ENCODE data around the gene NOD2. TPM values are rescaled to one million over a fixed set of nuclear protein-coding genes. Genes with fewer than 3 reads are reported as not detected.

Gene NOD2
- total and polyA plus RNA-seq, 5 experiments from 2014 or later: 0.08 to 0.51 (median 0.41) TPM; not detected in 1

- POLR2A ChIA-PET: interaction anchor here (0.9 kb wide), 1 partner anchor 72 kb away, joined by 3 read pairs; no protein-coding TSS in a partner anchor
- H3K27me3 Mint-ChIP-seq: no peaks in the 10 kb centered on the region
- H3K4me1 Mint-ChIP-seq: peaks cover 14 to 35% (median 29%) of the 10 kb centered on the region in 4 donors
- no peak overlapping the region for H3K4me3 Mint-ChIP-seq
- peak overlapping the region in 1 of 10 donors; percentile 59 for H3K27ac Mint-ChIP-seq
- peaks cover 20 to 83% (median 51%) of the 10 kb centered on the region in 3 donors for H3K36me3 Mint-ChIP-seq
- H3K9me3 Mint-ChIP-seq: peaks cover 0 to 23% (median 9%) of the 10 kb centered on the region in 9 donors
- ATAC-seq (no peak), DNase-seq (no peak)
These were observed 19.7 kb upstream of the NOD2 start for GRCh38 chr16:50673496-50674275.

DNA sequence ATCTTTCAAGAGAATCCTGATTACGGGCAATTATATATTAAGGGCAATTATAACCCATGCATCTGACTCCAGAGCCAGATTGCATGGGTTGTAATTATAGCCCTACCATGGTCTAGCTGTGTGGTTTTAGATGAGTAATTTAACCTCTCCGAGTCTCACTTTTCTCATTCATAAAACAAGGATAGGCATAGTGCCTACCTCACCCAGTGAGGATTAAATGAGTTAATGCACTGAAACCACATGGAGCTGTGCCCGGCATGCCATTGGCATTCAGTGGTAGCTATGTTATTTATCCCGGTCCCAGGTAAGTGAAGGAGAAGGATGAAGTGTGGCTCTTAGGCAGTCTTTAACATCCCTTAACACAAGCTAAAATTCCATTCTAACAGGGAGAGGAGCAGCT lies 18.6 kb upstream of the NOD2 start:
- H3K36me3 Mint-ChIP-seq: peaks cover 20 to 85% (median 54%) of the 10 kb centered on the region in 3 donors
- H3K4me3 Mint-ChIP-seq: no peak overlapping the region
- DNase-seq: no peak
- H3K27me3 Mint-ChIP-seq: no peaks in the 10 kb centered on the region
- no peak for ATAC-seq
- peaks cover 23 to 44% (median 38%) of the 10 kb centered on the region in 4 donors for H3K4me1 Mint-ChIP-seq
- POLR2A ChIA-PET: interaction anchor here (0.7 kb wide), 1 partner anchor 10 kb away, joined by 4 read pairs; no protein-coding TSS in a partner anchor
- peak overlapping the region in 4 of 10 donors; percentile 13 to 48 (median 31) for H3K27ac Mint-ChIP-seq
- peaks cover 0 to 23% (median 9%) of the 10 kb centered on the region in 9 donors for H3K9me3 Mint-ChIP-seq

GRCh38 chr16:50675686-50676610 lies 17.5 kb upstream of the NOD2 start:
- Mint-ChIP-seq H3K9me3 (peaks cover 0 to 23% (median 9%) of the 10 kb centered on the region in 9 donors), H3K36me3 (peaks cover 20 to 78% (median 54%) of the 10 kb centered on the region in 3 donors), H3K27ac (peak overlapping the region in 8 of 10 donors; percentile 28 to 98 (median 66)), H3K27me3 (no peaks in the 10 kb centered on the region), H3K4me1 (peaks cover 26 to 50% (median 45%) of the 10 kb centered on the region in 4 donors), H3K4me3 (no peak overlapping the region)
- DNase-seq: peak in 1 of 10 donors; percentile 37
- POLR2A ChIA-PET: no interaction called here
- no peak for ATAC-seq

- Mint-ChIP-seq H3K27ac (peak overlapping the region; percentile 65 to 98 (median 92)), H3K9me3 (peaks cover 0 to 21% (median 4%) of the 10 kb centered on the region in 9 donors), H3K4me3 (peak overlapping the region in 1 of 10 donors; percentile 6), H3K36me3 (peaks cover 14 to 70% (median 47%) of the 10 kb centered on the region in 3 donors), H3K4me1 (peaks cover 25 to 53% (median 50%) of the 10 kb centered on the region in 4 donors), H3K27me3 (no peaks in the 10 kb centered on the region)
- POLR2A ChIA-PET: interaction anchor here (6.3 kb wide), 1 partner anchor 8 kb away, joined by 51 read pairs; no protein-coding TSS in a partner anchor
- ATAC-seq: no peak
- DNase-seq: no peak
These were observed 16.7 kb upstream of the NOD2 start for GRCh38 chr16:50676684-50677225.

GRCh38 chr16:50677351-50677750 lies 16.1 kb upstream of the NOD2 start:
- POLR2A ChIA-PET: interaction anchor here (1.5 to 6.3 kb wide), 3 partner anchors 9 to 68 kb away, joined by 3 to 51 read pairs (median 10); no protein-coding TSS in a partner anchor
- Mint-ChIP-seq H3K4me1 (peaks cover 26 to 58% (median 56%) of the 10 kb centered on the region in 4 donors), H3K9me3 (peaks cover 0 to 15% (median 3%) of the 10 kb centered on the region in 9 donors), H3K27ac (peak overlapping the region; percentile 80 to 98 (median 92)), H3K36me3 (peaks cover 8 to 65% (median 41%) of the 10 kb centered on the region in 3 donors), H3K27me3 (no peaks in the 10 kb centered on the region), H3K4me3 (peak overlapping the region in 6 of 10 donors; percentile 30 to 60 (median 44))
- DNase-seq: no peak
- no peak for ATAC-seq

- H3K4me1 Mint-ChIP-seq: peaks cover 32 to 70% (median 66%) of the 10 kb centered on the region in 4 donors
- H3K36me3 Mint-ChIP-seq: peaks cover 4 to 53% (median 31%) of the 10 kb centered on the region in 3 donors
- no peak for DNase-seq
- POLR2A ChIA-PET: interaction anchor here (0.9 to 6.3 kb wide), 6 partner anchors 10 to 68 kb away, joined by 3 to 51 read pairs (median 8); partner anchors contain the start of gene CYLD
- H3K27ac Mint-ChIP-seq: peak overlapping the region; percentile 88 to 98 (median 96)
- peak overlapping the region; percentile 71 to 94 (median 91) for H3K4me3 Mint-ChIP-seq
- no peak for ATAC-seq
- peaks cover 0 to 8% (median 0%) of the 10 kb centered on the region in 9 donors for H3K9me3 Mint-ChIP-seq
- no peaks in the 10 kb centered on the region for H3K27me3 Mint-ChIP-seq
These were observed 14.9 kb upstream of the NOD2 start for GRCh38 chr16:50678531-50678930.

- Mint-ChIP-seq H3K9me3 (peaks cover 0 to 6% (median 0%) of the 10 kb centered on the region in 9 donors), H3K4me1 (peaks cover 39 to 77% (median 74%) of the 10 kb centered on the region in 4 donors), H3K4me3 (peak overlapping the region; percentile 87 to 94 (median 92)), H3K27me3 (no peaks in the 10 kb centered on the region), H3K36me3 (peaks cover 0 to 46% (median 27%) of the 10 kb centered on the region in 3 donors), H3K27ac (peak overlapping the region; percentile 94 to 98 (median 98))
- ATAC-seq (no peak), DNase-seq (peak in 1 of 10 donors; percentile 50)
- POLR2A ChIA-PET: interaction anchor here (2.4 to 6.3 kb wide), 4 partner anchors 11 to 68 kb away, joined by 7 to 51 read pairs (median 11); partner anchors contain the start of gene CYLD
These were observed 14.1 kb upstream of the NOD2 start for GRCh38 chr16:50679266-50679665.

- Mint-ChIP-seq H3K36me3 (peaks cover 0 to 39% (median 20%) of the 10 kb centered on the region in 3 donors), H3K4me1 (peaks cover 44 to 84% (median 80%) of the 10 kb centered on the region in 4 donors), H3K4me3 (peak overlapping the region; percentile 87 to 94 (median 92)), H3K27ac (peak overlapping the region; percentile 94 to 98 (median 98)), H3K27me3 (no peaks in the 10 kb centered on the region), H3K9me3 (peaks cover 0 to 5% (median 0%) of the 10 kb centered on the region in 9 donors)
- POLR2A ChIA-PET: interaction anchor here (1.1 to 6.3 kb wide), 7 partner anchors 11 to 294 kb away, joined by 3 to 51 read pairs (median 9); partner anchors contain the start of gene CYLD
- DNase-seq (peak in 1 of 10 donors; percentile 42), ATAC-seq (no peak)
These were observed 13.5 kb upstream of the NOD2 start for GRCh38 chr16:50679676-50680555.

DNA sequence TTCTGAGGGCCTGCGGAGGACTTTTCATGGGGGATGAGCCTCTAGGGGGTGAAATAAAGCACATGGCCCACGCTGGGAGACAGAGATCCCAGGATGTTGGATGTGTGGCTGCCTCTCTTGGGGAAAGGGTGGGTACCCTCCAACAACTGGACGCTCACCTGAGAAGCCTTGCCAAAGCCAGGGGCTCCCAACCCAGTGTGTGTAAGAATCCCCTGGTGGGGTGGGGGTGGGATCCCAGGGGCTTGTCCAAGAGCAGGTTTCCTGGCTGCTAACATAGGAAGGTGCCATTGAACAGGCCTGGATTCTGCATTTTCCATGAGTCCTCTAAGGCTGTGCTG lies 12.9 kb upstream of the NOD2 start:
- POLR2A ChIA-PET: interaction anchor here (1.1 to 6.3 kb wide), 9 partner anchors 9 to 295 kb away, joined by 3 to 51 read pairs (median 9); partner anchors contain the start of gene CYLD
- peaks cover 0 to 1% (median 0%) of the 10 kb centered on the region in 9 donors for H3K9me3 Mint-ChIP-seq
- H3K4me1 Mint-ChIP-seq: peaks cover 46 to 90% (median 86%) of the 10 kb centered on the region in 4 donors
- H3K4me3 Mint-ChIP-seq: peak overlapping the region; percentile 87 to 94 (median 92)
- DNase-seq: peak in 1 of 10 donors; percentile 52
- H3K27ac Mint-ChIP-seq: peak overlapping the region; percentile 94 to 98 (median 98)
- ATAC-seq: no peak
- H3K27me3 Mint-ChIP-seq: no peaks in the 10 kb centered on the region
- H3K36me3 Mint-ChIP-seq: peaks cover 0 to 33% (median 16%) of the 10 kb centered on the region in 3 donors

- Mint-ChIP-seq H3K4me3 (peak within 1 kb of the TSS; percentile 87 to 94 (median 92)), H3K9me3 (peaks cover 0 to 1% (median 0%) of the 10 kb centered on the region in 9 donors), H3K27ac (peak within 1 kb of the TSS; percentile 94 to 98 (median 98)), H3K4me1 (peaks cover 48 to 93% (median 88%) of the 10 kb centered on the region in 4 donors), H3K27me3 (no peaks in the 10 kb centered on the region), H3K36me3 (peaks cover 0 to 26% (median 11%) of the 10 kb centered on the region in 3 donors)
- POLR2A ChIA-PET: interaction anchor here (1.0 to 6.3 kb wide), 10 partner anchors 9 to 312 kb away, joined by 4 to 51 read pairs (median 7); partner anchors contain the start of genes BRD7 and CYLD
- ATAC-seq: peak; percentile 89 to 92
- peak; percentile 36 to 83 (median 66) for DNase-seq
These were observed 12.2 kb upstream of the NOD2 start, which contains the start of gene SNX20 for GRCh38 chr16:50681021-50681885. TSS of gene SNX20 (minus strand) at chr16:50681312. CDS start at chr16:50677526, 3,786 bp downstream.
